Activated T-helper 1 cell treated with anti-CD3 and anti-CD28 coated beads, Interleukin-2, amount 50 U/mL, for 16 hours (primary cell): Measurements from ENCODE around the gene C14orf180.

Experiments used
- DNase-seq, 2 donors: peaks; one replicate each; pipeline ENCODE4 v3.0.0-alpha.2; 2020; ENCODE audit warnings: low read depth in 1 of 2, low spot score in 1 of 2

Gene C14orf180

GRCh38 chr14:104579507-104579906, at the start of gene C14orf180:
Gene C14orf180 (plus strand): TSS chr14:104579764. CDS start chr14:104586431, 6,667 bp downstream.
- DNase-seq, result no peak

GRCh38 chr14:104530646-104531045, 48.9 kb upstream of the C14orf180 start:
- DNase-seq, result no peak

GRCh38 chr14:104531421-104532190, 48.0 kb upstream of the C14orf180 start:
- no peak for DNase-seq

- DNase-seq, result no peak
Observed at GRCh38 chr14:104532191-104532555, 47.4 kb upstream of the C14orf180 start.

GRCh38 chr14:104534036-104534435, 45.5 kb upstream of the C14orf180 start:
- no peak for DNase-seq

- DNase-seq, result no peak
Observed at GRCh38 chr14:104536942-104537612, 42.5 kb upstream of the C14orf180 start.

- DNase-seq, result no peak
Observed at GRCh38 chr14:104537613-104537988, 42.0 kb upstream of the C14orf180 start.

GRCh38 chr14:104541905-104542465, 37.6 kb upstream of the C14orf180 start:
- no peak for DNase-seq

- DNase-seq, result no peak
Observed at GRCh38 chr14:104542871-104543830, 36.4 kb upstream of the C14orf180 start.

GRCh38 chr14:104544362-104544961, 35.1 kb upstream of the C14orf180 start:
- DNase-seq, result no peak

- DNase-seq, result no peak
Observed at GRCh38 chr14:104545151-104545941, 34.2 kb upstream of the C14orf180 start.

GRCh38 chr14:104545942-104546501, 33.5 kb upstream of the C14orf180 start:
- DNase-seq, result no peak

- no peak for DNase-seq
Observed at GRCh38 chr14:104546591-104547309, 32.8 kb upstream of the C14orf180 start.

GRCh38 chr14:104547310-104547997, 32.1 kb upstream of the C14orf180 start:
- DNase-seq, result no peak

- DNase-seq, result no peak
Observed at GRCh38 chr14:104547998-104548700, 31.4 kb upstream of the C14orf180 start.

- no peak for DNase-seq
Observed at GRCh38 chr14:104548802-104549535, 30.6 kb upstream of the C14orf180 start.
